Parathyroid adenoma (tissue), 2 donors: ENCODE data around the gene HLF.

Experiments
- H2AFZ ChIP-seq: fragments of 300-600 bp; sonication (generic); one replicate; pipeline ENCODE4 v1.7.0; 2017; ENCODE audit warnings: antibody characterized with exemption, mild to moderate bottlenecking
- H3K27ac ChIP-seq: fragments of 300-600 bp; sonication (generic); one replicate; pipeline ENCODE4 v1.7.0; 2017
- H3K27me3 ChIP-seq: fragments of 300-600 bp; sonication (generic); one replicate; pipeline ENCODE4 v1.7.0; 2017; ENCODE audit warnings: low read length; ENCODE audit not compliant: control insufficient read depth, insufficient read depth
- H3K36me3 ChIP-seq: fragments of 300-600 bp; sonication (generic); one replicate; pipeline ENCODE4 v1.7.0; 2017; ENCODE audit warnings: low read length; ENCODE audit not compliant: control insufficient read depth, insufficient read depth
- H3K4me1 ChIP-seq: fragments of 300-600 bp; sonication (generic); one replicate; pipeline ENCODE4 v1.7.0; 2017; ENCODE audit warnings: control low read depth
- H3K4me2 ChIP-seq: fragments of 300-600 bp; sonication (generic); one replicate; pipeline ENCODE4 v1.7.0; 2017; ENCODE audit warnings: low read length
- H3K4me3 ChIP-seq: fragments of 300-600 bp; sonication (generic); one replicate; pipeline ENCODE4 v1.7.0; 2017; ENCODE audit warnings: low read depth, low read length
- H3K79me2 ChIP-seq: fragments of 300-600 bp; sonication (generic); one replicate; pipeline ENCODE4 v1.7.0; 2017; ENCODE audit warnings: control low read depth
- H3K9ac ChIP-seq: fragments of 300-600 bp; sonication (generic); one replicate; pipeline ENCODE4 v1.7.0; 2017; ENCODE audit warnings: mild to moderate bottlenecking
- H3K9me3 ChIP-seq: fragments of 300-600 bp; sonication (generic); one replicate; pipeline ENCODE4 v1.7.0; 2017; ENCODE audit warnings: low read length; ENCODE audit not compliant: control insufficient read depth
- CTCF ChIP-seq: fragments of 300-600 bp; sonication (generic); IDR thresholded peaks from one replicate; pipeline ENCODE4 v1.7.0; 2017; ENCODE audit warnings: antibody characterized with exemption, mild to moderate bottlenecking
- donor health status: primary hyperparathyroidism.

Gene HLF

GRCh38 chr17:55265311-55266021 is 706 bp downstream of the HLF start:
- H3K9me3 ChIP-seq: no peaks in the 10 kb centered on the region
- H3K27me3 ChIP-seq: no peaks in the 10 kb centered on the region
- peak overlapping the region; percentile 55 for H3K4me3 ChIP-seq
- H3K4me1 ChIP-seq: peaks cover 12% of the 10 kb centered on the region
- no peak for TF ChIP-seq CTCF
- no peaks in the 10 kb centered on the region for H3K36me3 ChIP-seq
- H2AFZ ChIP-seq: peak overlapping the region; percentile 84
- H3K9ac ChIP-seq: no peak overlapping the region
- no peak overlapping the region for H3K27ac ChIP-seq
- peak overlapping the region; percentile 77 for H3K4me2 ChIP-seq
- no peaks in the 10 kb centered on the region for H3K79me2 ChIP-seq

GRCh38 chr17:55266051-55266957 is 1.5 kb downstream of the HLF start:
- Histone ChIP-seq H3K9me3 (no peaks in the 10 kb centered on the region), H3K4me3 (no peak overlapping the region), H3K4me1 (peaks cover 12% of the 10 kb centered on the region), H2AFZ (peak overlapping the region; percentile 84), H3K27me3 (no peaks in the 10 kb centered on the region), H3K4me2 (peak overlapping the region; percentile 77), H3K27ac (no peak overlapping the region), H3K36me3 (no peaks in the 10 kb centered on the region), H3K9ac (no peak overlapping the region), H3K79me2 (no peaks in the 10 kb centered on the region)
- TF ChIP-seq CTCF: no peak

- no peak for TF ChIP-seq CTCF
- Histone ChIP-seq H3K36me3 (no peaks in the 10 kb centered on the region), H2AFZ (no peak overlapping the region), H3K79me2 (no peaks in the 10 kb centered on the region), H3K4me3 (no peak overlapping the region), H3K9ac (no peak overlapping the region), H3K4me2 (no peak overlapping the region), H3K9me3 (no peaks in the 10 kb centered on the region), H3K27ac (no peak overlapping the region), H3K4me1 (peaks cover 12% of the 10 kb centered on the region), H3K27me3 (no peaks in the 10 kb centered on the region)
Measured at GRCh38 chr17:55266958-55267688, 2.4 kb downstream of the HLF start.

- Histone ChIP-seq H3K4me1 (peaks cover 12% of the 10 kb centered on the region), H3K27me3 (no peaks in the 10 kb centered on the region), H3K27ac (no peak overlapping the region), H2AFZ (no peak overlapping the region), H3K36me3 (no peaks in the 10 kb centered on the region), H3K79me2 (no peaks in the 10 kb centered on the region), H3K4me2 (peak overlapping the region; percentile 3), H3K9me3 (no peaks in the 10 kb centered on the region), H3K4me3 (no peak overlapping the region), H3K9ac (no peak overlapping the region)
- TF ChIP-seq CTCF: no peak
Measured at GRCh38 chr17:55267777-55268648, 3.3 kb downstream of the HLF start.
